Naive B cell (primary cell): Measurements from ENCODE around the gene PKM. TPM values are rescaled to one million over a fixed set of nuclear protein-coding genes. Genes with fewer than 3 reads are reported as not detected.
A peak's percentile ranks its signal among the peaks of the same experiment; 100 is the strongest.

Experiments used
- ATAC-seq, 2 donors: fragments of 150-1000 bp; cut with Tn5 transposase; 2 replicates each; pipeline ENCODE4 v1.10.0; 2021; ENCODE audit warnings: low read depth in 2 of 2, mild to moderate bottlenecking in 2 of 2, moderate library complexity in 2 of 2
- DNase-seq: peaks from one replicate; pipeline ENCODE4 v3.0.0; 2022
- H3K27ac Mint-ChIP-seq, 6 donors: one replicate each; pipeline ENCODE4 v1.8.0; 2020 to 2022; ENCODE audit warnings: mild to moderate bottlenecking in 6 of 6, mixed read lengths in 6 of 6, moderate library complexity in 5 of 6, inconsistent platforms in 2 of 6
- H3K27me3 Mint-ChIP-seq, 3 donors: one replicate each; pipeline ENCODE4 v1.8.0; 2021 to 2022; ENCODE audit warnings: mixed read lengths in 3 of 3, mild to moderate bottlenecking in 1 of 3
- H3K36me3 Mint-ChIP-seq, 2 donors: one replicate each; pipeline ENCODE4 v1.8.0; 2020 to 2022; ENCODE audit warnings: mixed read lengths in 2 of 2, inconsistent platforms in 1 of 2, mild to moderate bottlenecking in 1 of 2
- H3K4me1 Mint-ChIP-seq, 3 donors: one replicate each; pipeline ENCODE4 v1.8.0; 2020 to 2022; ENCODE audit warnings: mixed read lengths in 3 of 3, inconsistent platforms in 1 of 3, mild to moderate bottlenecking in 1 of 3, moderate library complexity in 1 of 3
- H3K4me3 Mint-ChIP-seq, 8 donors: one replicate each; pipeline ENCODE4 v1.8.0; 2020 to 2022; ENCODE audit warnings: mild to moderate bottlenecking in 8 of 8, mixed read lengths in 8 of 8, moderate library complexity in 8 of 8, inconsistent platforms in 2 of 8
- H3K9me3 Mint-ChIP-seq, 7 donors: one replicate each; pipeline ENCODE4 v1.8.0; 2020 to 2022; ENCODE audit warnings: mixed read lengths in 7 of 7, mild to moderate bottlenecking in 5 of 7, inconsistent platforms in 2 of 7, moderate library complexity in 1 of 7
- polyA plus RNA-seq, 6 donors: library from polyadenylated mRNA; unstranded; fragments of 300-500 nt; fragmentation: Illumina TruSeq; gene quantifications; one replicate each; pipeline ENCODE4 v1.2.3, GENCODE V29; 2021; ENCODE audit warnings: low read depth in 6 of 6

The PKM gene
- polyA plus RNA-seq, 6 donors from 2014 or later, result 175 to 319 (median 227) TPM

DNA sequence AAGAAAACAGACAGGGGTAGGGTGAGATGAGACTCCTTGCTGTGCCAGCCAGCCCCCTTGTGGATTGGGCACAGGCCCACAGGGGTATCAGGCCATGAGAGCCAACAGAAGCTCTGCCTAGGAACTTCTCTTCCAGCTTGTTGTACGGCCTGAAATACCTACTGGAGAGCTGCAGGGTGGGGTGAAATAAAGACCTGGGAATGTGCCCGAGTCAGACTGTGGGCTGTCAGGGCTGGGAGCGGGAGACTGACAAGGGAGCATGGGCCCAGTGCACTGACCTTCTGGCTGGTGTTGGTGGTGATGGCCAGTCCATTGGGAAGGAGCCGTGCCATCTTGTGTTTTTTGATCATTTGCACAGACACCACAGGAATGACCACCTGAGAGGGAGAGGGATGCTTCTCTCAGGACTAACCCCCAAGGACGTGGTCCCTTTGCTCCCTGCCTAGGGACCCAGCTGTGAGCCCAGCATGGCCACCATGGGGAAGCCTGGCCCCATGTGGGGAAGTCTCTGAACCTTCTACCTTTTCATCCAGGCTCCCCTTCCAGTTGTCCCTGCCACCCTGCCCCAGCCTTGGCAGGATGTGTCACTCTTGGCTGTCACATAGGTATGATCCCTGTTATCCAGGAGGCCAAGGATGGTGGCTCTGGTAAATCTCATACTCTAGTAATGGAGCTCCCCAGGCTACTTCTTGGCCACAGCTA is 64.1 kb downstream of the PKM start:
- ATAC-seq, result no peak
- Mint-ChIP-seq H3K4me1 (no peaks in the 10 kb centered on the region), H3K27ac (no peak overlapping the region), H3K27me3 (peaks cover 6 to 32% (median 23%) of the 10 kb centered on the region in 3 donors), H3K4me3 (no peak overlapping the region), H3K36me3 (no peaks in the 10 kb centered on the region), H3K9me3 (no peaks in the 10 kb centered on the region)
- DNase-seq, result no peak

DNA sequence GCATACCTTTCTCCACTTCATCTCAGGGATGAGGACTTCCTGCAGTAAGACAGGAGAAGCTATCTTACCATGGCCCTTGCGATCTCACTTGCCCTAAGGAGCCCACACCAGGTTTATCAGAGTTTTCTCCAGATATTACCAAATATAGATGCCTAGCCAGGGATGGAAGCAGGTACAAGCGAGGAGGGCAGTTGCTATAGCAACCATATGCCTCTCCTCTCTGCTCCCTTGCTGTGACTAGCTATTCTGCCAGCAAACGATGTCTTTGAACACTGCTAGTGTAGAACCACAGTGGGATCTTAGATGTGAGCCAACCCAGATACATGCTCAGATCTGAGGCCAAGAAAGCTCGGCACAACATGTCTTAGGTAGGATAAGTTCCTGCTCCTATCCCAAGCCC is 67.3 kb downstream of the PKM start:
- H3K4me1 Mint-ChIP-seq, result no peaks in the 10 kb centered on the region
- no peak overlapping the region for H3K27ac Mint-ChIP-seq
- H3K4me3 Mint-ChIP-seq, result no peak overlapping the region
- H3K9me3 Mint-ChIP-seq, result no peaks in the 10 kb centered on the region
- peaks cover 11 to 24% (median 15%) of the 10 kb centered on the region in 3 donors for H3K27me3 Mint-ChIP-seq
- no peak for DNase-seq
- H3K36me3 Mint-ChIP-seq, result no peaks in the 10 kb centered on the region
- no peak for ATAC-seq

DNA sequence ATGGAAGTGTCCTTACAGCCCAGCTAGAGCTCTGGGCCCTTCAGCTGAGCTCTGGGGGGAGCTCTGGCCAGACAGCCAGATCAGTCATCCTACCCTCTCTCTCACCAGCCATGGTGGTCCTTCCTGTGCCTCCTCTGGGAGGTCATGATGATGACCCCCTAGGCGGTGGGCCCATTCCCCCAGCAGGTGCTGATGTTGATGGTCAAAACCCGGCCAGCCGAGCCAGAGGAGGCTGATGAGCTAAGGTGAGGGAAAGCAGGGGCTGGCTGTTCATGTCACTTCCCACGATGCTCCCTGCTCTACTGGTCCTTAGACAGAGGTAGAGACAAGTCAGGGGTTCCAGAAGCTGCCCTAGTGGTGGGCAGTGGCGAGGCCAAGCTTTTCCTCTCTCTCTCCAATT is 68.4 kb downstream of the PKM start:
- no peak overlapping the region for H3K4me3 Mint-ChIP-seq
- no peaks in the 10 kb centered on the region for H3K9me3 Mint-ChIP-seq
- DNase-seq (no peak), ATAC-seq (no peak)
- H3K4me1 Mint-ChIP-seq, result no peaks in the 10 kb centered on the region
- H3K27ac Mint-ChIP-seq, result no peak overlapping the region
- peaks cover 9 to 15% (median 11%) of the 10 kb centered on the region in 3 donors for H3K27me3 Mint-ChIP-seq
- H3K36me3 Mint-ChIP-seq, result no peaks in the 10 kb centered on the region

DNA sequence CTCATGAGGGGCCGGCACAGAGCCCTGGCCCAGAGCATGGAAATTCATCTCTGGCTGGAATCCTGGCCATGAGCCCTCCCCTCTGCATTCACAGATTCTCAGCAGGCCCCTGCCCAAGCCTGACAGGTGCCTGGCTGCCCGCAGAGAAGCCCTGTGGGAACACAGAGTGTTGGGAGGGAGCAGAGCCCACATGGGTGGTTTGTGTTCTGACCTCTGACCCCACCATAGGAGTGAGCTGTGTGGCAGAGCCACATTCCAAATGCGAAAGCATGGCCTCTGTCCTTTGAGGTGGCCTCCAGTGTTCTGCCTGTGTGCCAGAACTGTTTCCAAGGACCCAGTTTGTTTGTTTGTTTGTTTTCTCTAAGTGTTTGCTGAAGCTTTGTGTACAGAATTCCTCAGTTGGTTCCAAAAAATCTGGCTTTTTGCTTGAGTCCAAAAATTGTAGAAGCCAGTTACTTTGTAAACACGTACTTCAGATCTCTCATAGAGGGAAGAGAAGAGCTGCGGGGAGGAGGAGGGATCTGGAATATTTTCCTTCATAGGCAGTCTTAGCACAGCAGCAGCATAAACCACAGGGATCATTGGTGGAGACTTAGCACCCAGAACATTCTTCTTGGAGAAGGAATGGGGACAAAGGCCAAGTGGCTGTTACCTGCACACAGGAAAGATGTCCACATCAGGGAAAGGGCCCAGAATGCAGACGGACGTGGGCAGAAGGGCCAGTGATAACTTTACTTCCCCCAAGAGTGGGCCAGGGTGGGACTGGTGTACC is 69.4 kb downstream of the PKM start:
- DNase-seq (no peak), ATAC-seq (no peak)
- Mint-ChIP-seq H3K27ac (peak overlapping the region in 1 of 6 donors; percentile 1), H3K36me3 (no peaks in the 10 kb centered on the region), H3K4me1 (no peaks in the 10 kb centered on the region), H3K4me3 (no peak overlapping the region), H3K27me3 (peaks cover 4 to 10% (median 5%) of the 10 kb centered on the region in 3 donors), H3K9me3 (no peaks in the 10 kb centered on the region)

DNA sequence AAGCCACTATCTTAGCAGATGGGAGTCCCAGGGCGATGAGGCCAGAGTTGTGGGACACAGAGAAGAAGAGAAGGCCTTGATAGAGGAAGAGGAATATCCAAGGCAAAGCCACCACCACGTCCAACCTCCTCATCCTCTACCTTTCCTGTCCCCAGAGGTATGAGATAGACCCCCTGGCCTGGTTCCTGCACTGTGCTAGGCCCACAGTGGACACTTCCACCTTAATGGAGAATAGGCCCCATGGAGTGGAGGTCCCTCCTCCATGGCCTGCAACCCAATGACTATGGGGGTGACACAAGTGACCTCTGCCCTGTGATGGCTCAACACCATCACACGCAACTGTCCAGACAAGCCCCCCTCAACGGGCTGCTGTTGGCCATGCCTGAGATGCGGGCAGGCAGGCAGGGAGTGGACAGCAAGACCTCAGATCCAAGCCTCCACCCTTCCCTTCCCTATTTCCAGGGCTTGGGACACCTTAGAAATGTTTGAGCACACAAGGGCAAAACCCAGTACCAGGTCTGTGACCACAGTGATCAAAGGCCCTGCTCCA is 70.2 kb downstream of the PKM start:
- DNase-seq (no peak), ATAC-seq (no peak)
- H3K36me3 Mint-ChIP-seq, result no peaks in the 10 kb centered on the region
- peaks cover under 1 to 2% (median 2%) of the 10 kb centered on the region in 3 donors for H3K4me1 Mint-ChIP-seq
- no peak overlapping the region for H3K4me3 Mint-ChIP-seq
- no peak overlapping the region for H3K27ac Mint-ChIP-seq
- peaks cover 0 to 5% (median 2%) of the 10 kb centered on the region in 3 donors for H3K27me3 Mint-ChIP-seq
- H3K9me3 Mint-ChIP-seq, result no peaks in the 10 kb centered on the region

DNA sequence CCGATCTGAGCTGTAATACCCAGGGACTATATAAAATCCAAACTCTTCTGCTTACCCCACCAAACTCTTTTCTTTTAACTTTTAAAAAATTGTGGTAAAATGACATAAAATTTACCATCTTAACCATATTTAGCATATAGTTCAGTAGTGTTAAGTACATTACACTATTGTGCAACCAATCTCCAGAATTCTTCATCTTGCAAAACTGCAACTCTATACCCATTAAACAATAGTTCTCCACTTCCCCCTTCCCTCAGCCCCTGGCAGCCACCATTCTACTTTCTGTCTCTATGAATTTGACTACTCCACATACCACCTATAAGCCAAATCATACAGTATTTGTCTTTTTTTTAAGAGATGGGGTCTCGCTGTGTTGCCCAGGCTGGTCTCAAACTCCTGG is 74.1 kb downstream of the PKM start:
- Mint-ChIP-seq H3K9me3 (no peaks in the 10 kb centered on the region), H3K36me3 (no peaks in the 10 kb centered on the region), H3K27me3 (peaks cover 0 to 8% (median 5%) of the 10 kb centered on the region in 3 donors), H3K4me1 (peaks cover 4 to 6% (median 6%) of the 10 kb centered on the region in 3 donors), H3K4me3 (peak overlapping the region in 2 of 8 donors; percentile 35 to 40), H3K27ac (no peak overlapping the region)
- DNase-seq, result no peak
- ATAC-seq, result no peak

DNA sequence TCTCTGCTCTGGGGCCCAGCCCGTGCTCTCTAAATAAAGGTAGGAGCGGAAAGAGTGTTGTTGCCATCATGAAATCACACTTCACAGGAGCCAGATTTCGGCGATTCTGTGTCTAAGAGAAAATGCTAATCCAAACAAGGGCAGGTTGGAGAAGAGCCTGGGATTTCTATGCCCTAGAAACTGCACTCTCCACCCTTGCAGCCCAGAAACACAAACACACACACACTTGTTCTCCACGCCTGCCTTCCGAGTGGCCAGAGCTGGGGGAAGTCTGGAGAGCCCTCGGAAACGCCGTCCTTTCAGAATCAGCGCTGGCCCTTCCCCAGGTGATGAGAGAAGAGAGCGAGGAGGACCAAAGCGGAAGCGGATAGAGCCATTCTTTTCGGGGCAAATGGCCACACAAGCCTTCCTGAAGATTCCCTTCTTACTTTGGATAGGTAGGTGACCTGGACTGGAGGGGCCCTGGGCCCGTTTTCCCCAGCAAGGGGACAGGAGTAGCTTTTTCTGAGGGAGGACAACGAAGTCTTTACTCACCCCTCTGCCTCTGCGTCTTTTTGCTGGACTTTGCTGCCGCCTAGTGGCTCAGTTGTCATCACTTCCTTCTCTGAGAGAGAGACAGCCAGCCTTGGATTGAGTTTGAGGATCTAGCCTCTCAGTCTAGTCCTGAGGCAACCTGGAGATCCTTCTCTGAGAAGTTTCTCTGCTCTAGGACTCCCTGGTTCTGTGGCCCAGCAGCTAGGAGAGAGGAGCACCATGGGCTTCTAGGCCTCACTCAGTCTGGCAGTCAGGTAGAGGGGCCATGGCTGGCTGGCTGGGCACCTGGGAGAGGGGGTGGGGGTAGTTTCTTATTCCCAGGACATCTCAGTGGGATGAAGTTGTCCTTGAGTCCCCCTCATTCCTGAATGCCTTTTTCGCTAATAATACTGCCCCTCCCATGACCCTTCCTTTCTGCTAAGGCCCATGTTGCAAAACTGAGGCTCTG is 75.1 kb downstream of the PKM start:
- H3K36me3 Mint-ChIP-seq, result no peaks in the 10 kb centered on the region
- ATAC-seq, result peak; percentile 75 to 86
- H3K9me3 Mint-ChIP-seq, result no peaks in the 10 kb centered on the region
- peaks cover 4 to 6% (median 6%) of the 10 kb centered on the region in 3 donors for H3K4me1 Mint-ChIP-seq
- peak overlapping the region; percentile 28 to 94 (median 80) for H3K4me3 Mint-ChIP-seq
- peak; percentile 72 for DNase-seq
- peaks cover 0 to 9% (median 5%) of the 10 kb centered on the region in 3 donors for H3K27me3 Mint-ChIP-seq
- H3K27ac Mint-ChIP-seq, result peak overlapping the region in 2 of 6 donors; percentile 35 to 70

DNA sequence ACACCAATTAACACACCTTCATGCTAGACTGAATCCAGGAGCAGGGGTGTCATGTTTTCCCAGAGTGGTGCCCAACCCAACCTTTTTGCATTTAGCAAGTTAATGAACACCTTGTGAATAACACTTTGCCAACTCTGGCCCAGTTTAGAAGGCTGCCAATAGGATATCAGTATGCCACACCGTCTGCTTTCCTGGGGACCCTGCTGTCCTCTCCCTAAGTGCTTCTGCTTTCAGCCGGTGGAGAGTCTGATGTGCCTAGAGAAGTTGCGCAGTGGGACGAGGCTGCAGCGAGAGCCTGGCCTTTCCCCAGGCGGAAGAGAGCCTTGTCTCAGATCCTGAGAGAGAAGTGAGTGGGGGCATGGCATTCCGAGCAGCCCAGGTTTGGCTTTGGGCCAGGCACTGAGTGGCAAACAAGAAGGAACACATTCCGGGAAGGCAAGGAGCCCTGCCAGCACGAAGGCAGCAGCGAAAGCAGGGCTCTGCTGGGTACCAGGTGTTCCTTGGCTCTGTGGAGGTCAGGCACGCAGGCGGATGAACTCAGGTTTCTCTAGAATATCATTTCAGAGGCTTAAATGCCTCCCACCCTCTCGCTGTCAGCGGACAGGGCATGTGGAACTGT is 75.9 kb downstream of the PKM start:
- H3K27me3 Mint-ChIP-seq, result peaks cover 0 to 14% (median 5%) of the 10 kb centered on the region in 3 donors
- H3K36me3 Mint-ChIP-seq, result no peaks in the 10 kb centered on the region
- H3K4me3 Mint-ChIP-seq, result peak overlapping the region in 6 of 8 donors; percentile 72 to 94 (median 80)
- peaks cover 4 to 6% (median 6%) of the 10 kb centered on the region in 3 donors for H3K4me1 Mint-ChIP-seq
- no peaks in the 10 kb centered on the region for H3K9me3 Mint-ChIP-seq
- ATAC-seq, result no peak
- no peak overlapping the region for H3K27ac Mint-ChIP-seq
- no peak for DNase-seq

DNA sequence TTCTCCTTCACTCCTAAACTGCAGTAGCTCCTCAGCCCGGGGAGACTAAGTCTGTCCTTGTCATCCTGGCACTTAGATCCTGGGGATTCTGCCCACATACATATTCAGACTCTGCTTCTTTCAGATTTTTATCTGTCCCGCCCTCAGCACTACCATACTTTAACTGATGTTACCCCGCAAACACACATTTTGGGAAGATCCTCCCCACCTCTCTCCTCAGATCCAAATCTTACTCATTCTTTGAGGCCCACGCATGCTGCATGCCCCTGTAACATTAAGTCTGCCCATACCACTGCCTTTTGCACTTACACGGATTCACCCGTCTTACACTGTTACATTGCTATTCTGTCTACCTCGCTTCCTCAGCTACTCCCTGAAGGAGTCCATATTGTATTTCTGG is 76.7 kb downstream of the PKM start:
- Mint-ChIP-seq H3K36me3 (no peaks in the 10 kb centered on the region), H3K4me3 (no peak overlapping the region), H3K9me3 (no peaks in the 10 kb centered on the region), H3K27me3 (peaks cover 0 to 14% (median 5%) of the 10 kb centered on the region in 3 donors), H3K27ac (no peak overlapping the region), H3K4me1 (peaks cover 4 to 6% (median 6%) of the 10 kb centered on the region in 3 donors)
- ATAC-seq, result no peak
- DNase-seq, result no peak

DNA sequence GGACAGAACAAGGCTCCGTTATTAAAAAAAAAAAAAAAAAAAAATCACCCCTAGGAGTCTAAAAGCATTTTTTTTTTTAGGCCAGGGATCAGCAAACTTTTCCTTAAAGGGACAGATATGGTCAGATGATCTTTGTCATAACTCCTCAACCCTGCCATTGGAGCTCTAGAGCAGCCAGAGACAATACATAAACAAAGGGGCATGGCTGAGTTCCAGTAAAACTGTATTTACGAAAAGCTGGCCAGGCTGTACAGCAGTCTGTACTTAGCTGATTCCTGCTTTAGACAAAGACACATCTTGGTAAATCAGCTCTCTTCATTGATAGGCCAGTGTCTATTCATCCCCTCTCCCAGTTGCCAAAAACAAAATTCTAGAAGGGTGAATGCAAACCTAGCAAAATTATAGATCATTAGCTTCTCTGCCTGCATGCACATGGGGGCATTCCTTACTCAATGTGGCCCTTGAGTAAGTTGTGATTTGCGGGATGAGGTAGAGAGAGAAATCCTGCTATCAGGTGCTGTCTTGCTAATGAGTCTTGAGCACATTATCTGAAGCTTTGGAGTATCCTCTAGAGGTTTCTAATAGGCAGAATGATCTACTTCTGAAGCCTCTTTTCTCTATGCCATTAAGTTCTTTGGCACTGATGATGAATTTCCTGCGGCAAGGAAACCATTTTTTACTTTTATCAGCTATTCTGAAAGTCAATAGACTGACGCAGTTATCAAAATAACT is 77.6 kb downstream of the PKM start:
- H3K27ac Mint-ChIP-seq, result no peak overlapping the region
- ATAC-seq (no peak), DNase-seq (no peak)
- no peak overlapping the region for H3K4me3 Mint-ChIP-seq
- H3K36me3 Mint-ChIP-seq, result no peaks in the 10 kb centered on the region
- peaks cover 4 to 6% (median 6%) of the 10 kb centered on the region in 3 donors for H3K4me1 Mint-ChIP-seq
- no peaks in the 10 kb centered on the region for H3K9me3 Mint-ChIP-seq
- peaks cover 0 to 14% (median 0%) of the 10 kb centered on the region in 3 donors for H3K27me3 Mint-ChIP-seq
